CD14-positive monocyte (primary cell): ENCODE data around the gene RAB20. TPM values are rescaled to one million over a fixed set of nuclear protein-coding genes. Genes with fewer than 3 reads are reported as not detected.
A peak's percentile ranks its signal among the peaks of the same experiment; 100 is the strongest.

Experiments
- DNase-seq, 3 donors: peaks; one replicate each; pipeline ENCODE4 v3.0.0-alpha.2; 2011 to 2022
- H2AFZ ChIP-seq: 2 replicates; pipeline ENCODE4 v1.6.0; 2012; ENCODE audit warnings: mild to moderate bottlenecking, low read depth, low read length, inconsistent platforms; ENCODE audit not compliant: insufficient read depth, poor library complexity, severe bottlenecking
- H3K27ac ChIP-seq, 2 donors: 1 replicate in 1 of 2; 2 replicates in 1 of 2; pipeline ENCODE4 v1.5.1; 2012 to 2013; ENCODE audit warnings: low read length in 2 of 2, control low read depth in 1 of 2, inconsistent platforms in 1 of 2, low read depth in 1 of 2, mild to moderate bottlenecking in 1 of 2
- H3K27me3 ChIP-seq, 2 donors: one replicate each; pipeline versions ENCODE4 v1.6.0 to v1.6.1; 2011 to 2013; ENCODE audit warnings: low read length in 2 of 2; ENCODE audit not compliant: control insufficient read depth in 2 of 2, insufficient read depth in 2 of 2
- H3K36me3 ChIP-seq, 2 donors: replicated peaks in 1 of 2; 1 replicate in 1 of 2; 2 replicates in 1 of 2; pipeline versions ENCODE4 v1.5.1 to v1.6.1; 2012 to 2013; ENCODE audit warnings: low read length in 2 of 2, control low read depth in 1 of 2, inconsistent platforms in 1 of 2, mild to moderate bottlenecking in 1 of 2; ENCODE audit not compliant: insufficient read depth in 2 of 2, control insufficient read depth in 1 of 2
- H3K4me1 ChIP-seq, 2 donors: 1 replicate in 1 of 2; 2 replicates in 1 of 2; pipeline versions ENCODE4 v1.5.1 to v1.6.1; 2012 to 2013; ENCODE audit warnings: low read length in 2 of 2, control low read depth in 1 of 2, inconsistent platforms in 1 of 2, mild to moderate bottlenecking in 1 of 2, moderate library complexity in 1 of 2; ENCODE audit not compliant: insufficient read depth in 2 of 2, control insufficient read depth in 1 of 2
- H3K4me2 ChIP-seq: replicated peaks from 2 replicates; pipeline ENCODE3; 2012; ENCODE audit warnings: low read length, moderate library complexity, mild to moderate bottlenecking; ENCODE audit not compliant: poor library complexity, severe bottlenecking; ENCODE audit errors: extremely low read depth
- H3K4me3 ChIP-seq, 3 experiments: fragments of 200-600 bp in 1 of 3; sonication (generic) in 1 of 3; replicated peaks in 1 of 3; 1 replicate in 2 of 3; 2 replicates in 1 of 3; pipeline ENCODE4 v1.5.1; 2011 to 2013; ENCODE audit warnings: low read length in 3 of 3, mild to moderate bottlenecking in 3 of 3, control low read depth in 2 of 3, low read depth in 2 of 3, inconsistent platforms in 1 of 3, moderate library complexity in 1 of 3
- H3K79me2 ChIP-seq: 2 replicates; pipeline ENCODE4 v1.6.0; 2012; ENCODE audit warnings: mild to moderate bottlenecking, control low read depth, inconsistent platforms, low read length, moderate library complexity; ENCODE audit not compliant: insufficient read depth
- H3K9ac ChIP-seq: 2 replicates; pipeline ENCODE4 v1.6.0; 2017; ENCODE audit warnings: low read length, mild to moderate bottlenecking; ENCODE audit not compliant: insufficient read depth, poor library complexity, severe bottlenecking
- H3K9me3 ChIP-seq, 2 donors: replicated peaks in 1 of 2; 1 replicate in 1 of 2; 2 replicates in 1 of 2; pipeline versions ENCODE4 v1.5.1 to v1.6.1; 2012 to 2013; ENCODE audit warnings: low read length in 2 of 2, control low read depth in 1 of 2; ENCODE audit not compliant: control insufficient read depth in 1 of 2, insufficient read depth in 1 of 2
- H4K20me1 ChIP-seq: 2 replicates; pipeline ENCODE4 v1.6.0; 2012; ENCODE audit warnings: mild to moderate bottlenecking, low read length, control low read depth, moderate library complexity; ENCODE audit not compliant: insufficient read depth
- H3K27ac Mint-ChIP-seq, 7 donors: one replicate each; pipeline ENCODE4 v1.8.0; 2020; ENCODE audit warnings: mild to moderate bottlenecking in 7 of 7, mixed read lengths in 7 of 7, moderate library complexity in 6 of 7, inconsistent platforms in 2 of 7
- H3K27me3 Mint-ChIP-seq, 3 donors: one replicate each; pipeline ENCODE4 v1.8.0; 2021 to 2022; ENCODE audit warnings: low read depth in 3 of 3, mild to moderate bottlenecking in 3 of 3, mixed read lengths in 3 of 3, moderate library complexity in 3 of 3, inconsistent platforms in 1 of 3
- H3K36me3 Mint-ChIP-seq, 2 donors: one replicate each; pipeline ENCODE4 v1.8.0; 2020; ENCODE audit warnings: mixed read lengths in 2 of 2, inconsistent platforms in 1 of 2, mild to moderate bottlenecking in 1 of 2
- H3K4me1 Mint-ChIP-seq: one replicate; pipeline ENCODE4 v1.8.0; 2020; ENCODE audit warnings: mild to moderate bottlenecking, mixed read lengths
- H3K4me3 Mint-ChIP-seq, 2 donors: one replicate each; pipeline ENCODE4 v1.8.0; 2020; ENCODE audit warnings: mild to moderate bottlenecking in 2 of 2, mixed read lengths in 2 of 2, moderate library complexity in 1 of 2
- H3K9me3 Mint-ChIP-seq, 7 donors: one replicate each; pipeline ENCODE4 v1.8.0; 2020 to 2022; ENCODE audit warnings: mixed read lengths in 7 of 7, mild to moderate bottlenecking in 6 of 7, moderate library complexity in 6 of 7, inconsistent platforms in 2 of 7
- WGBS: methylation state at CpG from one replicate; pipeline ENCODE4 v1.1.5; 2013; ENCODE audit warnings: missing lambda C conversion rate; ENCODE audit not compliant: insufficient coverage; 5-methylcytosine and 5-hydroxymethylcytosine counted together
- intact Hi-C, 2 donors: fragments of 100-400 bp; cut with micrococcal nuclease; formaldehyde crosslinking; loops; one replicate each; pipeline versions ENCODE4 v1.15.0 to v1.15.1; 2023
- polyA plus RNA-seq, 3 donors: library from polyadenylated mRNA; depleted of rRNA in 1 of 3; unstranded in 2 of 3; stranded (reverse) in 1 of 3; fragments of 300-500 nt in 2 of 3; fragments of >200 nt in 1 of 3; fragmentation: Illumina TruSeq in 2 of 3; gene quantifications; 1 replicate in 2 of 3; 2 replicates in 1 of 3; pipeline ENCODE4 v1.2.3, GENCODE V29; 2012 to 2021
- TF ChIP-seq, protein P1 (sequence below): fragments of 200-600 bp; IDR thresholded peaks from one replicate; pipeline ENCODE4 v1.8.0; 2022; ENCODE audit warnings: antibody characterized with exemption, mild to moderate bottlenecking

Gene RAB20
- polyA plus RNA-seq, 3 donors = 37.8 to 77.5 (median 43.1) TPM

DNA sequence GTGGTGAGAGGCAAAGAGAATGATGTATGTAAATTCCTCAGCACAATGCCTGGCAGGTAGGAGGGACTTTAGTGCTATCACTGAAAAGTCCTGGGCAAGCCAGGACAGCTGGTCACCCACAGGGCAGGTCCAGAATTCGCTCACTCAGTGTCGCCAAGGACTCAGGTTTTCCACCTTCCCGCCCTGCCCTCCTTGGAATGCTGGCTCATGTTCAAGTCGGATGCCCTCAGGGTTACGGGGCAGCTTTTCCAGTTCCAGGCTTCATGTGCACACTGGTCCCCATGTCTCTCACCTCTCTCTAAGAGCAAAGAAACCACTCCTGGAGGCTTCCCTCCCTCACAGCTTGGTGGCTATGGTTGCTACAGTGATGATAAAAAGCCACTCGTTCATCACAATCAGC, 29.1 kb upstream of the RAB20 start:
- Histone ChIP-seq H3K79me2 (no peaks in the 10 kb centered on the region), H3K4me3 (no peak overlapping the region), H3K4me2 (no peak overlapping the region), H4K20me1 (no peaks in the 10 kb centered on the region), H3K27ac (no peak overlapping the region), H3K36me3 (no peaks in the 10 kb centered on the region), H2AFZ (peak overlapping the region; percentile 9), H3K27me3 (no peaks in the 10 kb centered on the region), H3K9me3 (no peaks in the 10 kb centered on the region), H3K9ac (no peak overlapping the region), H3K4me1 (no peaks in the 10 kb centered on the region)
- WGBS = 86% methylated on average over 5 of the region's 6 CpGs
- Mint-ChIP-seq H3K9me3 (no peaks in the 10 kb centered on the region), H3K36me3 (no peaks in the 10 kb centered on the region), H3K27ac (no peak overlapping the region), H3K27me3 (peaks cover 0 to 7% (median 2%) of the 10 kb centered on the region in 3 donors), H3K4me3 (no peak overlapping the region), H3K4me1 (no peaks in the 10 kb centered on the region)
- DNase-seq = no peak
- TF ChIP-seq, protein P1, sequence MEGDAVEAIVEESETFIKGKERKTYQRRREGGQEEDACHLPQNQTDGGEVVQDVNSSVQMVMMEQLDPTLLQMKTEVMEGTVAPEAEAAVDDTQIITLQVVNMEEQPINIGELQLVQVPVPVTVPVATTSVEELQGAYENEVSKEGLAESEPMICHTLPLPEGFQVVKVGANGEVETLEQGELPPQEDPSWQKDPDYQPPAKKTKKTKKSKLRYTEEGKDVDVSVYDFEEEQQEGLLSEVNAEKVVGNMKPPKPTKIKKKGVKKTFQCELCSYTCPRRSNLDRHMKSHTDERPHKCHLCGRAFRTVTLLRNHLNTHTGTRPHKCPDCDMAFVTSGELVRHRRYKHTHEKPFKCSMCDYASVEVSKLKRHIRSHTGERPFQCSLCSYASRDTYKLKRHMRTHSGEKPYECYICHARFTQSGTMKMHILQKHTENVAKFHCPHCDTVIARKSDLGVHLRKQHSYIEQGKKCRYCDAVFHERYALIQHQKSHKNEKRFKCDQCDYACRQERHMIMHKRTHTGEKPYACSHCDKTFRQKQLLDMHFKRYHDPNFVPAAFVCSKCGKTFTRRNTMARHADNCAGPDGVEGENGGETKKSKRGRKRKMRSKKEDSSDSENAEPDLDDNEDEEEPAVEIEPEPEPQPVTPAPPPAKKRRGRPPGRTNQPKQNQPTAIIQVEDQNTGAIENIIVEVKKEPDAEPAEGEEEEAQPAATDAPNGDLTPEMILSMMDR = no peak
- intact Hi-C loops = loop anchor here in 1 of 2 donors (5.0 to 10.0 kb wide), 2 partner anchors 227 to 634 kb away; no protein-coding TSS in a partner anchor

DNA sequence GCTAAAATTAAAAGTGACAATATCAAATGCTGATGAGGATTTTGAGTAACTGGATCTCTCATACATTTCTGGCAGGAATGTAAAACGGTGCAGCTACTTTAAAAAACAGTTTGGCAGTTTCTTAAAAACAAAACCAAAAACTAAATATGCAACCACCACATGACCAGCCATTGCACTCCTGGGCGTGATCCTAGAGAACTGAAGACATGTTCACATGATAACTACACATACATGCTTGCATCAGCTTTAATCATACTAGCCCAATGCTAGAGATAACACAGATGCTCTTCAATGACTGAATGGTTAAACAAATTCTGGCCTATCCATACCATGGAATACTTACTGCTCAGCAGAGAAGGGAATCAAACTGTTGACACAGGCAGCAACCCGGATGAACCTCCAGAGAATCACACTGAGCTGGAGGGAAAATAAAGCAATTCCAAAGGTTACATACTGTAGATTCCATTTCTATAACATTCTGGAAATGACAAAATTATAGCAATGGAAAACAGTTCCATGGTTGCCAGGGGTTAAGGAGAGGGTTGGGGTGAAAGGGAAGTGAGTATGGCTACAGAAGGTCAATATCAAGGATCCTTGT, 28.4 kb upstream of the RAB20 start:
- H4K20me1 ChIP-seq = no peaks in the 10 kb centered on the region
- 85% methylated on average over 1 of the region's 3 CpGs for WGBS
- H3K4me3 ChIP-seq = no peak overlapping the region
- no peaks in the 10 kb centered on the region for H3K36me3 ChIP-seq
- intact Hi-C loops = loop anchor here in 1 of 2 donors (5.0 to 10.0 kb wide), 2 partner anchors 227 to 635 kb away; no protein-coding TSS in a partner anchor
- no peaks in the 10 kb centered on the region for H3K36me3 Mint-ChIP-seq
- no peaks in the 10 kb centered on the region for H3K79me2 ChIP-seq
- H3K27me3 ChIP-seq = no peaks in the 10 kb centered on the region
- H3K9ac ChIP-seq = no peak overlapping the region
- H3K4me3 Mint-ChIP-seq = no peak overlapping the region
- no peaks in the 10 kb centered on the region for H3K4me1 ChIP-seq
- no peak overlapping the region for H3K27ac ChIP-seq
- H3K9me3 ChIP-seq = no peaks in the 10 kb centered on the region
- H3K9me3 Mint-ChIP-seq = no peaks in the 10 kb centered on the region
- peaks cover 0 to 8% (median 2%) of the 10 kb centered on the region in 3 donors for H3K27me3 Mint-ChIP-seq
- H2AFZ ChIP-seq = no peak overlapping the region
- H3K4me1 Mint-ChIP-seq = no peaks in the 10 kb centered on the region
- no peak overlapping the region for H3K4me2 ChIP-seq
- H3K27ac Mint-ChIP-seq = no peak overlapping the region
- TF ChIP-seq, protein P1 = no peak
- no peak for DNase-seq
